Prostate gland (tissue), 2 donors: Measurements from ENCODE around the gene NOC2L.

Source experiments
- CTCF ChIP-seq, 4 experiments: fragments of 200-600 bp in 2 of 4; fragments of 450-650 bp in 2 of 4; sonication (generic) in 2 of 4; IDR thresholded peaks; 1 replicate in 3 of 4; 2 replicates in 1 of 4; pipeline ENCODE4 v1.5.1; 2016 to 2019; ENCODE audit warnings: antibody characterized with exemption in 4 of 4, mild to moderate bottlenecking in 2 of 4, moderate library complexity in 2 of 4
- POLR2A ChIP-seq: fragments of 450-650 bp; IDR thresholded peaks from one replicate; pipeline ENCODE4 v1.6.1; 2016; ENCODE audit warnings: antibody characterized with exemption, mild to moderate bottlenecking
- POLR2AphosphoS5 ChIP-seq: sonication (generic); formaldehyde crosslinking; IDR thresholded peaks from one replicate; pipeline ENCODE4 v1.6.1; 2017; ENCODE audit warnings: antibody characterized with exemption

GRCh38 chr1:1001057-1001783 is 42.2 kb upstream of the NOC2L start:
- TF ChIP-seq POLR2AphosphoS5 (no peak), CTCF (IDR thresholded peaks at IDR 0.05) (no peak), POLR2A (no peak)
